Measurements from ENCODE around the gene PABPC4L.
"Not testable (repeated sequence)": the region's sequence is repeated elsewhere in the genome, so short reads cannot be mapped to it uniquely, and the experiment has no call there.

The PABPC4L gene

GRCh38 chr4:134201216-134202161 is at the start of gene PABPC4L:
Gene PABPC4L, minus strand, starts transcription at chr4:134201789. Its CDS starts 770 bp downstream, at chr4:134201019.
- DNase-seq, result no peak

GRCh38 chr4:134251322-134251721 is 49.7 kb upstream of the PABPC4L start:
- no peak for DNase-seq

GRCh38 chr4:134243742-134244713 is 42.4 kb upstream of the PABPC4L start:
- DNase-seq, result no peak

- DNase-seq, result no peak
These were observed 17.5 kb upstream of the PABPC4L start for GRCh38 chr4:134219043-134219442.

- no peak for DNase-seq
These were observed 14.8 kb upstream of the PABPC4L start for GRCh38 chr4:134216411-134216810.

- DNase-seq, result no peak
These were observed 14.2 kb upstream of the PABPC4L start for GRCh38 chr4:134215620-134216344.

GRCh38 chr4:134207955-134208354 is 6.4 kb upstream of the PABPC4L start:
- not testable (repeated sequence) for DNase-seq

- DNase-seq, result no peak
These were observed 772 bp upstream of the PABPC4L start for GRCh38 chr4:134202166-134202956.

- DNase-seq, result no peak
These were observed 776 bp downstream of the PABPC4L start for GRCh38 chr4:134200811-134201215.

GRCh38 chr4:134189949-134190348 is 11.6 kb downstream of the PABPC4L start:
- no peak for DNase-seq

GRCh38 chr4:134189480-134189879 is 12.1 kb downstream of the PABPC4L start:
- no peak for DNase-seq

- no peak for DNase-seq
These were observed 22.9 kb downstream of the PABPC4L start for GRCh38 chr4:134178706-134179105.

GRCh38 chr4:134174271-134174670 is 27.3 kb downstream of the PABPC4L start:
- no peak for DNase-seq

- DNase-seq, result no peak
These were observed 41.4 kb downstream of the PABPC4L start for GRCh38 chr4:134160211-134160610.

- no peak for DNase-seq
These were observed 47.5 kb downstream of the PABPC4L start for GRCh38 chr4:134154097-134154496.

- DNase-seq, result no peak
These were observed 53.6 kb downstream of the PABPC4L start for GRCh38 chr4:134147941-134148340.

All from activated T-cell treated with anti-CD3 and anti-CD28 coated beads, Interleukin-2, amount 50 U/mL, for 48 hours (primary cell).